GM23338 (cell line): ENCODE measurements around the gene GTF3C6. TPM values are rescaled to one million over a fixed set of nuclear protein-coding genes. Genes with fewer than 3 reads are reported as not detected.
A peak's percentile ranks its signal among the peaks of the same experiment; 100 is the strongest.

Experiments
- ATAC-seq: fragments of 200-7000 bp; cut with Tn5 transposase; 3 replicates; pipeline ENCODE4 v1.9.1; 2020
- DNase-seq: peaks from one replicate; pipeline ENCODE4 v3.0.0-alpha.2; 2015; ENCODE audit warnings: low spot score
- H2AFZ ChIP-seq: fragments of 200-600 bp; sonication (generic); 2 replicates; pipeline ENCODE4 v1.8.0; 2016; ENCODE audit warnings: antibody characterized with exemption, mild to moderate bottlenecking, moderate library complexity
- H3F3A ChIP-seq: fragments of 200-600 bp; sonication (generic); replicated peaks from 2 replicates; pipeline ENCODE4 v1.8.0; 2017; ENCODE audit warnings: antibody characterized with exemption, mixed run types, low read depth
- H3K27ac ChIP-seq: fragments of 200-600 bp; sonication (generic); 2 replicates; pipeline ENCODE4 v1.6.1; 2016; ENCODE audit warnings: low read depth
- H3K27me3 ChIP-seq: fragments of 200-600 bp; sonication (generic); 2 replicates; pipeline ENCODE4 v1.8.0; 2016; ENCODE audit warnings: mild to moderate bottlenecking, mixed run types, moderate library complexity; ENCODE audit not compliant: insufficient read depth
- H3K36me3 ChIP-seq: fragments of 200-600 bp; sonication (generic); 2 replicates; pipeline ENCODE4 v1.8.0; 2016; ENCODE audit warnings: mild to moderate bottlenecking; ENCODE audit not compliant: insufficient read depth
- H3K4me1 ChIP-seq: fragments of 200-600 bp; sonication (generic); 2 replicates; pipeline ENCODE4 v1.8.0; 2016; ENCODE audit warnings: mild to moderate bottlenecking, moderate library complexity; ENCODE audit not compliant: insufficient read depth
- H3K4me2 ChIP-seq: fragments of 200-600 bp; sonication (generic); 2 replicates; pipeline ENCODE4 v1.7.1; 2017; ENCODE audit warnings: mixed run types
- H3K4me3 ChIP-seq: fragments of 200-600 bp; sonication (generic); 2 replicates; pipeline ENCODE4 v1.6.1; 2016; ENCODE audit warnings: mixed run types
- H3K79me2 ChIP-seq: fragments of 200-600 bp; sonication (generic); replicated peaks from 2 replicates; pipeline ENCODE4 v1.8.0; 2017; ENCODE audit warnings: mild to moderate bottlenecking; ENCODE audit not compliant: insufficient read depth
- H3K9me2 ChIP-seq: fragments of 200-600 bp; sonication (generic); 2 replicates; pipeline ENCODE4 v1.8.0; 2017; ENCODE audit not compliant: insufficient read depth
- H4K20me1 ChIP-seq: fragments of 200-600 bp; sonication (generic); replicated peaks from 2 replicates; pipeline ENCODE4 v1.8.0; 2017; ENCODE audit warnings: mild to moderate bottlenecking; ENCODE audit not compliant: insufficient read depth
- H3K27ac Mint-ChIP-seq: 2 replicates; pipeline ENCODE4 v1.8.0; 2020; ENCODE audit warnings: inconsistent platforms, mild to moderate bottlenecking, moderate library complexity, mixed read lengths
- H3K27me3 Mint-ChIP-seq: 3 replicates; pipeline ENCODE4 v1.8.0; 2022; ENCODE audit warnings: low read depth, mild to moderate bottlenecking, moderate library complexity, mixed read lengths, inconsistent platforms; ENCODE audit not compliant: insufficient read depth, poor library complexity
- H3K36me3 Mint-ChIP-seq: 3 replicates; pipeline ENCODE4 v1.8.0; 2021; ENCODE audit warnings: low read depth, mild to moderate bottlenecking, inconsistent platforms, moderate library complexity, mixed read lengths
- H3K4me1 Mint-ChIP-seq: 3 replicates; pipeline ENCODE4 v1.8.0; 2020; ENCODE audit warnings: mild to moderate bottlenecking, inconsistent platforms, mixed read lengths
- H3K4me3 Mint-ChIP-seq: 3 replicates; pipeline ENCODE4 v1.8.0; 2021; ENCODE audit warnings: moderate library complexity, mild to moderate bottlenecking, inconsistent platforms, mixed read lengths
- H3K9me3 Mint-ChIP-seq: 3 replicates; pipeline ENCODE4 v1.8.0; 2020; ENCODE audit warnings: moderate library complexity, mild to moderate bottlenecking, inconsistent platforms, mixed read lengths
- CREB1 ChIP-seq: fragments of 250-450 bp; sonication (Bioruptor Pico); IDR thresholded peaks from 2 replicates; pipeline ENCODE4 v1.5.0; 2020; ENCODE audit warnings: low read depth, mild to moderate bottlenecking, moderate library complexity
- CTCF ChIP-seq, 2 experiments: fragments of 200-600 bp in 1 of 2; sonication (generic) in 1 of 2; conservative IDR thresholded peaks; 2 replicates each; pipeline versions ENCODE4 v1.5.1 to v1.6.1; 2016 to 2017; ENCODE audit warnings: antibody characterized with exemption in 2 of 2, low read depth in 2 of 2, mild to moderate bottlenecking in 2 of 2, moderate library complexity in 1 of 2
- JUNB ChIP-seq: IDR thresholded peaks from one replicate; pipeline ENCODE4 v1.6.1; 2016; ENCODE audit warnings: antibody characterized with exemption; ENCODE audit not compliant: unreplicated experiment
- POLR2AphosphoS5 ChIP-seq: IDR thresholded peaks from 2 replicates; pipeline ENCODE4 v1.6.1; 2016; ENCODE audit warnings: antibody characterized with exemption, low read depth
- STAT1 ChIP-seq: IDR thresholded peaks from one replicate; pipeline ENCODE4 v1.6.1; 2016; ENCODE audit warnings: antibody characterized with exemption; ENCODE audit not compliant: unreplicated experiment
- ZNF114 ChIP-seq: fragments of 250-450 bp; sonication (Bioruptor Pico); IDR thresholded peaks from 2 replicates; pipeline ENCODE4 v1.5.0; 2020; ENCODE audit warnings: mild to moderate bottlenecking, moderate library complexity
- ZNF331 ChIP-seq: fragments of 250-450 bp; sonication (Bioruptor Pico); IDR thresholded peaks from 2 replicates; pipeline ENCODE4 v1.5.0; 2020; ENCODE audit warnings: low read depth, mild to moderate bottlenecking, moderate library complexity
- ZNF462 ChIP-seq: fragments of 250-450 bp; sonication (Bioruptor Pico); IDR thresholded peaks from 2 replicates; pipeline ENCODE4 v1.5.0; 2020; ENCODE audit warnings: mild to moderate bottlenecking, moderate library complexity
- polyA plus RNA-seq: library from polyadenylated mRNA; unstranded; fragments of >200 nt; fragmentation: Nextera tagmentation; extraction: Ambion mirVana; gene quantifications from 2 replicates; pipeline ENCODE4 v1.2.1, GENCODE V29; 2016
- total RNA-seq: library from RNA; depleted of rRNA; stranded (reverse); fragments of >200 nt; shearing (Covaris generic); gene quantifications from 2 replicates; pipeline ENCODE4 v1.2.3, GENCODE V29; 2014

Gene GTF3C6
- total and polyA plus RNA-seq, 2 experiments from 2014 or later = 41.2 to 245 TPM

- TF ChIP-seq ZNF462 (CRISPR knock-in tag) (no peak), ZNF331 (CRISPR knock-in tag) (no peak), CREB1 (no peak), CTCF (conservative IDR thresholded peaks at IDR 0.05; ENCODE audit: low read depth in 2 of 2) (no peak), STAT1 (no peak), POLR2AphosphoS5 (no peak), ZNF114 (CRISPR knock-in tag) (no peak)
Measured at GRCh38 chr6:110996691-110997090, 38.2 kb downstream of the GTF3C6 start (continued).

- no peak overlapping the region for H3K4me3 ChIP-seq
- H3K79me2 ChIP-seq = peaks cover 26% of the 10 kb centered on the region; the same call in 1 of the 2 replicates
- Mint-ChIP-seq H3K9me3 (no peaks in the 10 kb centered on the region; the same call in 2 of the 3 replicates), H3K4me3 (no peak overlapping the region), H3K36me3 (peaks cover 86% of the 10 kb centered on the region), H3K27ac (no peak overlapping the region), H3K27me3 (peaks cover 2% of the 10 kb centered on the region), H3K4me1 (no peaks in the 10 kb centered on the region)
- H3K27ac ChIP-seq = no peak overlapping the region
- no peak for TF ChIP-seq JUNB
- TF ChIP-seq CTCF (conservative IDR thresholded peaks at IDR 0.05; ENCODE audit: low read depth in 2 of 2) = peak in 1 of 2 experiments; percentile 51; a peak in 3 of 4 replicates
- H3K9me2 ChIP-seq = no peaks in the 10 kb centered on the region
- peak; percentile 16 for DNase-seq
- no peak overlapping the region for H3K4me2 ChIP-seq
- H3K4me1 ChIP-seq = no peaks in the 10 kb centered on the region
- H4K20me1 ChIP-seq = peaks cover 11% of the 10 kb centered on the region; the same call in 1 of the 2 replicates
- peaks cover 57% of the 10 kb centered on the region for H3K36me3 ChIP-seq
- H3F3A ChIP-seq = no peaks in the 10 kb centered on the region
- no peak for ATAC-seq
- H3K27me3 ChIP-seq = no peaks in the 10 kb centered on the region
- no peak overlapping the region for H2AFZ ChIP-seq
Measured at GRCh38 chr6:110999634-111000270, 41.2 kb downstream of the GTF3C6 start.
